Smooth muscle cell (in vitro differentiated cells): ENCODE results near the gene SIRT7. TPM values are rescaled to one million over a fixed set of nuclear protein-coding genes. Genes with fewer than 3 reads are reported as not detected.

Experiments
- DNase-seq: peaks from one replicate; lab custom pipeline; 2025; ENCODE audit not compliant: unreplicated experiment; lab: John Stamatoyannopoulos, UW
- H2AFZ ChIP-seq: fragments of 200-600 bp; sonication (generic); 2 replicates; pipeline ENCODE4 v1.6.0; 2016; ENCODE audit warnings: antibody characterized with exemption, low read depth, mild to moderate bottlenecking
- H3F3A ChIP-seq: fragments of 200-600 bp; sonication (generic); 2 replicates; pipeline ENCODE4 v1.6.0; 2017; ENCODE audit warnings: antibody characterized with exemption, low read depth
- H3K27ac ChIP-seq: fragments of 200-600 bp; sonication (generic); 2 replicates; pipeline ENCODE4 v1.5.1; 2016; ENCODE audit warnings: low read depth, mild to moderate bottlenecking
- H3K27me3 ChIP-seq: fragments of 200-600 bp; sonication (generic); 2 replicates; pipeline ENCODE4 v1.6.1; 2016; ENCODE audit warnings: low read depth, mild to moderate bottlenecking
- H3K36me3 ChIP-seq: fragments of 200-600 bp; sonication (generic); 2 replicates; pipeline ENCODE4 v1.5.1; 2016; ENCODE audit warnings: low read depth
- H3K4me1 ChIP-seq: fragments of 200-600 bp; sonication (generic); 2 replicates; pipeline ENCODE4 v1.5.1; 2016; ENCODE audit warnings: low read depth
- H3K4me2 ChIP-seq: fragments of 200-600 bp; sonication (generic); 2 replicates; pipeline ENCODE4 v1.6.0; 2016; ENCODE audit warnings: mild to moderate bottlenecking
- H3K4me3 ChIP-seq: fragments of 200-600 bp; sonication (generic); 2 replicates; pipeline ENCODE4 v1.5.1; 2016; ENCODE audit warnings: mild to moderate bottlenecking
- H3K79me2 ChIP-seq: fragments of 200-600 bp; sonication (generic); 2 replicates; pipeline ENCODE4 v1.6.0; 2016; ENCODE audit warnings: low read depth, mild to moderate bottlenecking
- H3K9ac ChIP-seq: fragments of 200-600 bp; sonication (generic); 2 replicates; pipeline ENCODE4 v1.6.0; 2016; ENCODE audit warnings: low read depth
- H3K9me3 ChIP-seq: fragments of 200-600 bp; sonication (generic); replicated peaks from 2 replicates; pipeline ENCODE4 v1.5.1; 2016; ENCODE audit warnings: low read depth
- H4K20me1 ChIP-seq: fragments of 200-600 bp; sonication (generic); 2 replicates; pipeline ENCODE4 v1.6.0; 2016; ENCODE audit warnings: low read depth
- CTCF ChIP-seq: fragments of 200-600 bp; sonication (generic); IDR thresholded peaks from 2 replicates; pipeline ENCODE4 v1.5.1; 2017; ENCODE audit warnings: borderline replicate concordance, mild to moderate bottlenecking, antibody characterized with exemption; ENCODE audit not compliant: insufficient read depth, poor library complexity, severe bottlenecking
- WGBS: methylation state at CpG from one replicate; pipeline ENCODE4 v1.1.7; 2016; ENCODE audit warnings: low lambda C conversion rate; 5-methylcytosine and 5-hydroxymethylcytosine counted together
- polyA plus RNA-seq: library from polyadenylated mRNA; unstranded; fragments of >200 nt; fragmentation: Nextera tagmentation; extraction: Ambion mirVana; gene quantifications from 2 replicates; pipeline ENCODE4 v1.2.1, GENCODE V29; 2016
- total RNA-seq: library from RNA; depleted of rRNA; stranded (reverse); fragments of >200 nt; gene quantifications from 2 replicates; pipeline ENCODE4 v1.2.3, GENCODE V29; 2014

Gene SIRT7
- total and polyA plus RNA-seq, 2 experiments from 2014 or later: 10.1 to 19.9 TPM

- Histone ChIP-seq H2AFZ (no peak overlapping the region), H3K27ac (no peak overlapping the region), H3K4me2 (no peak overlapping the region), H3K4me1 (peaks cover 30% of the 10 kb centered on the region), H3K36me3 (no peaks in the 10 kb centered on the region), H3K27me3 (no peaks in the 10 kb centered on the region), H4K20me1 (peaks cover 90% of the 10 kb centered on the region), H3F3A (peaks cover 14% of the 10 kb centered on the region), H3K4me3 (no peak overlapping the region), H3K9ac (no peak overlapping the region), H3K79me2 (peaks cover 96% of the 10 kb centered on the region), H3K9me3 (no peaks in the 10 kb centered on the region)
- no peak for DNase-seq
- no peak for TF ChIP-seq CTCF
- 97% methylated on average over 23 of the region's 23 CpGs for WGBS
Measured at GRCh38 chr17:81921996-81922565, 4.1 kb upstream of the SIRT7 start.

GRCh38 chr17:81921537-81921862 is 3.5 kb upstream of the SIRT7 start:
- peaks cover 29% of the 10 kb centered on the region for H3K4me1 ChIP-seq
- peaks cover 8% of the 10 kb centered on the region for H3F3A ChIP-seq
- H3K9me3 ChIP-seq: no peaks in the 10 kb centered on the region
- 97% methylated on average over 3 of the region's 3 CpGs for WGBS
- H3K4me2 ChIP-seq: no peak overlapping the region
- H4K20me1 ChIP-seq: peaks cover 93% of the 10 kb centered on the region
- no peak for TF ChIP-seq CTCF
- no peak overlapping the region for H3K27ac ChIP-seq
- no peaks in the 10 kb centered on the region for H3K36me3 ChIP-seq
- DNase-seq: no peak
- H3K27me3 ChIP-seq: no peaks in the 10 kb centered on the region
- no peak overlapping the region for H2AFZ ChIP-seq
- H3K79me2 ChIP-seq: peaks cover 93% of the 10 kb centered on the region
- no peak overlapping the region for H3K9ac ChIP-seq
- no peak overlapping the region for H3K4me3 ChIP-seq

- Histone ChIP-seq H3K9ac (no peak overlapping the region), H3K4me2 (no peak overlapping the region), H3K36me3 (no peaks in the 10 kb centered on the region), H4K20me1 (peaks cover 91% of the 10 kb centered on the region), H3K4me1 (peaks cover 23% of the 10 kb centered on the region), H3K27me3 (no peaks in the 10 kb centered on the region), H3K79me2 (peaks cover 90% of the 10 kb centered on the region), H3F3A (peaks cover 4% of the 10 kb centered on the region), H3K27ac (no peak overlapping the region), H3K4me3 (no peak overlapping the region), H3K9me3 (no peaks in the 10 kb centered on the region), H2AFZ (no peak overlapping the region)
- 94% methylated on average over 33 of the region's 33 CpGs for WGBS
- no peak for TF ChIP-seq CTCF
- no peak for DNase-seq
Measured at GRCh38 chr17:81920612-81921536, 2.9 kb upstream of the SIRT7 start.
